Calu3 (cell line): ENCODE measurements around the gene CTTNBP2. TPM values are rescaled to one million over a fixed set of nuclear protein-coding genes. Genes with fewer than 3 reads are reported as not detected.

ENCODE experiments used
- BruUV-seq: library from RNA; stranded (reverse); fragments of 400-500 nt; replicated peaks from 2 replicates; lab custom pipeline; 2021; lab: Mats Ljungman, UMichigan
- CTCF ChIA-PET: fragments of 300-600 bp; sonication (Branson Sonifier 250); formaldehyde crosslinking; loops from one replicate; lab custom pipeline; 2022; ENCODE audit warnings: antibody characterized with exemption; lab: Charles Lee
- DNase-seq: peaks from one replicate; pipeline ENCODE4 v3.0.0; 2022
- H3K27ac Mint-ChIP-seq: one replicate; pipeline ENCODE4 v1.8.0; 2022; ENCODE audit warnings: mixed read lengths; ENCODE audit not compliant: unreplicated experiment
- H3K27me3 Mint-ChIP-seq: one replicate; pipeline ENCODE4 v1.8.0; 2022; ENCODE audit warnings: mixed read lengths; ENCODE audit not compliant: unreplicated experiment
- H3K36me3 Mint-ChIP-seq: one replicate; pipeline ENCODE4 v1.8.0; 2022; ENCODE audit warnings: mild to moderate bottlenecking, moderate library complexity, mixed read lengths; ENCODE audit not compliant: insufficient read depth, unreplicated experiment
- H3K4me1 Mint-ChIP-seq: one replicate; pipeline ENCODE4 v1.8.0; 2022; ENCODE audit warnings: mild to moderate bottlenecking, low read depth, mixed read lengths; ENCODE audit not compliant: unreplicated experiment
- H3K4me3 Mint-ChIP-seq: one replicate; pipeline ENCODE4 v1.8.0; 2022; ENCODE audit warnings: mild to moderate bottlenecking, low read depth, moderate library complexity, mixed read lengths; ENCODE audit not compliant: unreplicated experiment
- H3K9me3 Mint-ChIP-seq: one replicate; pipeline ENCODE4 v1.8.0; 2022; ENCODE audit warnings: low read depth, mixed read lengths; ENCODE audit not compliant: unreplicated experiment
- intact Hi-C: fragments of 100-400 bp; cut with micrococcal nuclease; formaldehyde crosslinking; loops from one replicate; pipeline ENCODE4 v1.10.0; 2022; ENCODE audit not compliant: unreplicated experiment
- total RNA-seq: library from RNA; stranded (reverse); gene quantifications from 2 replicates; pipeline ENCODE4 v1.2.3, GENCODE V29; 2022
- TF ChIP-seq, protein P1 (sequence below): fragments of 200-600 bp; IDR thresholded peaks from one replicate; pipeline ENCODE4 v1.8.0; 2022; ENCODE audit warnings: antibody characterized with exemption; ENCODE audit not compliant: unreplicated experiment

CTTNBP2 gene
- total RNA-seq, 1 experiment from 2014 or later, result 2.3 TPM

GRCh38 chr7:117690147-117690546 lies 183.1 kb downstream of the CTTNBP2 start:
- TF ChIP-seq, protein P1, sequence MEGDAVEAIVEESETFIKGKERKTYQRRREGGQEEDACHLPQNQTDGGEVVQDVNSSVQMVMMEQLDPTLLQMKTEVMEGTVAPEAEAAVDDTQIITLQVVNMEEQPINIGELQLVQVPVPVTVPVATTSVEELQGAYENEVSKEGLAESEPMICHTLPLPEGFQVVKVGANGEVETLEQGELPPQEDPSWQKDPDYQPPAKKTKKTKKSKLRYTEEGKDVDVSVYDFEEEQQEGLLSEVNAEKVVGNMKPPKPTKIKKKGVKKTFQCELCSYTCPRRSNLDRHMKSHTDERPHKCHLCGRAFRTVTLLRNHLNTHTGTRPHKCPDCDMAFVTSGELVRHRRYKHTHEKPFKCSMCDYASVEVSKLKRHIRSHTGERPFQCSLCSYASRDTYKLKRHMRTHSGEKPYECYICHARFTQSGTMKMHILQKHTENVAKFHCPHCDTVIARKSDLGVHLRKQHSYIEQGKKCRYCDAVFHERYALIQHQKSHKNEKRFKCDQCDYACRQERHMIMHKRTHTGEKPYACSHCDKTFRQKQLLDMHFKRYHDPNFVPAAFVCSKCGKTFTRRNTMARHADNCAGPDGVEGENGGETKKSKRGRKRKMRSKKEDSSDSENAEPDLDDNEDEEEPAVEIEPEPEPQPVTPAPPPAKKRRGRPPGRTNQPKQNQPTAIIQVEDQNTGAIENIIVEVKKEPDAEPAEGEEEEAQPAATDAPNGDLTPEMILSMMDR, result no peak

GRCh38 chr7:117689406-117689805 lies 183.8 kb downstream of the CTTNBP2 start:
- intact Hi-C loops, result no loop called here
- TF ChIP-seq, protein P1, result no peak
- H3K36me3 Mint-ChIP-seq, result no peaks in the 10 kb centered on the region
- no peak overlapping the region for H3K27ac Mint-ChIP-seq
- no peak overlapping the region for H3K4me3 Mint-ChIP-seq
- no peaks in the 10 kb centered on the region for H3K4me1 Mint-ChIP-seq
- no peak for DNase-seq
- BruUV-seq, result no TSS peak
- peaks cover 3% of the 10 kb centered on the region for H3K9me3 Mint-ChIP-seq
- no peaks in the 10 kb centered on the region for H3K27me3 Mint-ChIP-seq
- CTCF ChIA-PET, result no interaction called here

More at GRCh38 chr7:117690147-117690546, 183.1 kb downstream of the CTTNBP2 start:
- no peak for DNase-seq
- CTCF ChIA-PET, result no interaction called here
- Mint-ChIP-seq H3K36me3 (no peaks in the 10 kb centered on the region), H3K27ac (no peak overlapping the region), H3K4me1 (no peaks in the 10 kb centered on the region), H3K27me3 (no peaks in the 10 kb centered on the region), H3K9me3 (peaks cover 3% of the 10 kb centered on the region), H3K4me3 (no peak overlapping the region)
- intact Hi-C loops, result no loop called here
- no TSS peak for BruUV-seq

DNA sequence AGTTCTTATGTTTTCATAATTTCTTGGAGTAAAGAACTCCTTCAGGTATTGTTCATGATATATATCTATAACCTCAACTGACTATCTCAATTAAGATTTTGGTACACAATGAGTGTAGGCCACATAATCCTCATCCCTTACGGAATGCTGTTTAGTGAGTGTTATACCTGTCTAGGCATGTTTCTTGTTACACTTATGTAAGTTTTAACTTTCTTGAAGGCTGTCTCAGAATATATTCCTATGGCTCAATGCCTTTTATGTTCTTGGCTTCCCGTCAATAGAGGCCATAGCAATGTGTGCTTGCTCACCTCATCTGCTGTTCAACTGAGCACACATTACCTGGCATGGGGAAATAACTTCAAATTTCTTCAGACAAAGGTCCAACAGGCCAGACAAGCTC lies 185.1 kb downstream of the CTTNBP2 start:
- intact Hi-C loops, result no loop called here
- H3K27me3 Mint-ChIP-seq, result no peaks in the 10 kb centered on the region
- no peaks in the 10 kb centered on the region for H3K4me1 Mint-ChIP-seq

DNA sequence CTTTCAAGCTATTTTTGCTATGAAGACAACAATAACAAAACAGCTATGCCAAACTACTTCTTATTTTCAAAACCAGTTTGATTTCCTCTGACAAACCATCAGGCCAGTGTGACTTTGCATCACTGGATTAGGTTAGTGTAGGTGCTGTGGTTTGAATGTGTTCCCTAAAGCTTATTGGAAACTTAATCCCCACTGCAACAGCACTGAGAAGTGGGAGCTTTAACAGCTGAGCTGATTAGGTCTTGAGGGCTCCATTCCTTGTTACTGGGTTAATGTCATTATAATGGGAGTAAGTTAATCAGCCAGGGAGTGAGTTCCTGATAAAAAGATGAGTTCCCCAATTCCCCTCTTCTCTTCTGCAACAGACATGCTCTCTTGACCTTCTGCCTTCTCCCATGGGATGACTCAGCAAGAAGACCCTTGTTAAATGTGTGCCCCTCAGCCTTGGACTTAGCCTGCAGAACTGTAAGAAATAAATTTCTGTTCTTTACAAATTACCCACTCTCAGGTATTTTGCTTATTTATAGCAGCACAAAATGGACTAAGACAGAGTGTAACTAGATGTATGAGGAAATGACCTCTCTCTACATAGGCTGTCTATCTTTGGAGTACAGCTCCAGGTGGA lies 186.8 kb downstream of the CTTNBP2 start:
- TF ChIP-seq, protein P1, result no peak
- Mint-ChIP-seq H3K27me3 (no peaks in the 10 kb centered on the region), H3K9me3 (no peaks in the 10 kb centered on the region), H3K36me3 (no peaks in the 10 kb centered on the region), H3K4me1 (no peaks in the 10 kb centered on the region), H3K4me3 (no peak overlapping the region), H3K27ac (no peak overlapping the region)
- CTCF ChIA-PET, result no interaction called here
- no peak for DNase-seq
- BruUV-seq, result no TSS peak
- intact Hi-C loops, result no loop called here

More for the DNA sequence above, 185.1 kb downstream of the CTTNBP2 start:
- CTCF ChIA-PET, result no interaction called here
- TF ChIP-seq, protein P1, result no peak
- Mint-ChIP-seq H3K36me3 (no peaks in the 10 kb centered on the region), H3K4me3 (no peak overlapping the region), H3K27ac (no peak overlapping the region), H3K9me3 (no peaks in the 10 kb centered on the region)
- no peak for DNase-seq
- BruUV-seq, result no TSS peak
